ENCODE results near the gene ECI1.

DNA sequence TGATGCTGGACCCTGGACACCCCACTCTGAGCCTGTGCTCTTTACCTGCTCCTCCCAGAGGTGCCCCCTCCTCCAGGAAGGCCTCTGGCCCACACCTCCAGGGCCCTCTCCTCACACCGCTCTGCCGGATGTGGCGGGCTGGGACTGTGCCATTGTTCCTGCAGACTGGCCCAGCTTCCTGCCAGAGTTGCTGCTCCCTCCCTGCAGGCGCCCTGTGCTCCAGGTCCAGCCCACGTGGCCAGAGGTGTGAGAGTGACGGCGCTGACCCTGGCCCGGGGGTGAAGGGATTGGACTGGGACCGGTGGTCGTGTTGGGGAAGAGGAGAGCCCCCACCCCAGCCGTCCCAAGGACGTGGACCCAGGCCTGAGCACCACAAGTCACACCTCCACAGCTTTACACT lies 22.3 kb downstream of the ECI1 start:
- no peak for TF ChIP-seq POLR2A (IDR thresholded peaks at IDR 0.05)
- TF ChIP-seq, protein P1, sequence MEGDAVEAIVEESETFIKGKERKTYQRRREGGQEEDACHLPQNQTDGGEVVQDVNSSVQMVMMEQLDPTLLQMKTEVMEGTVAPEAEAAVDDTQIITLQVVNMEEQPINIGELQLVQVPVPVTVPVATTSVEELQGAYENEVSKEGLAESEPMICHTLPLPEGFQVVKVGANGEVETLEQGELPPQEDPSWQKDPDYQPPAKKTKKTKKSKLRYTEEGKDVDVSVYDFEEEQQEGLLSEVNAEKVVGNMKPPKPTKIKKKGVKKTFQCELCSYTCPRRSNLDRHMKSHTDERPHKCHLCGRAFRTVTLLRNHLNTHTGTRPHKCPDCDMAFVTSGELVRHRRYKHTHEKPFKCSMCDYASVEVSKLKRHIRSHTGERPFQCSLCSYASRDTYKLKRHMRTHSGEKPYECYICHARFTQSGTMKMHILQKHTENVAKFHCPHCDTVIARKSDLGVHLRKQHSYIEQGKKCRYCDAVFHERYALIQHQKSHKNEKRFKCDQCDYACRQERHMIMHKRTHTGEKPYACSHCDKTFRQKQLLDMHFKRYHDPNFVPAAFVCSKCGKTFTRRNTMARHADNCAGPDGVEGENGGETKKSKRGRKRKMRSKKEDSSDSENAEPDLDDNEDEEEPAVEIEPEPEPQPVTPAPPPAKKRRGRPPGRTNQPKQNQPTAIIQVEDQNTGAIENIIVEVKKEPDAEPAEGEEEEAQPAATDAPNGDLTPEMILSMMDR (IDR thresholded peaks at IDR 0.05): no peak
